GM12878 (cell line): ENCODE data around the gene AGBL1. TPM values are rescaled to one million over a fixed set of nuclear protein-coding genes. Genes with fewer than 3 reads are reported as not detected.

ENCODE experiments used
- ATAC-seq: fragments of 200-7000 bp; cut with Tn5 transposase; 3 replicates; pipeline ENCODE4 v1.9.1; 2020; ENCODE audit warnings: mild to moderate bottlenecking, moderate library complexity
- BruUV-seq: library from RNA; stranded (reverse); fragments of 400-500 nt; replicated peaks from 2 replicates; lab custom pipeline; 2021; lab: Mats Ljungman, UMichigan
- CTCF ChIA-PET: fragments of 300-600 bp; sonication (Branson Sonifier 250); formaldehyde crosslinking; extraction: SDS; loops from one replicate; lab custom pipeline; 2021; ENCODE audit warnings: inconsistent platforms; lab: Yijun Ruan, JAX
- POLR2A ChIA-PET: fragments of 350-600 bp; formaldehyde crosslinking; extraction: SDS; loops from one replicate; lab custom pipeline; 2021; ENCODE audit warnings: inconsistent platforms; lab: Charles Lee
- RAD21 ChIA-PET: fragments of 300-600 bp; sonication (Branson Sonifier 250); formaldehyde crosslinking; loops from one replicate; lab custom pipeline; 2023; ENCODE audit warnings: antibody characterized with exemption; ENCODE audit not compliant: unreplicated experiment; lab: Charles Lee
- SMC1A ChIA-PET: fragments of 300-600 bp; sonication (Branson Sonifier 250); formaldehyde crosslinking; loops from one replicate; lab custom pipeline; 2023; ENCODE audit not compliant: unreplicated experiment, uncharacterized antibody; lab: Charles Lee
- DNase-seq: peaks from one replicate; pipeline ENCODE4 v3.0.0-alpha.2; 2011; ENCODE audit warnings: low read depth, low spot score
- FAIRE-seq: peaks from 3 replicates; lab custom pipeline; 2011; peaks lifted over from hg19 to GRCh38; lab: Jason Lieb, UNC
- H2AFZ ChIP-seq: 2 replicates; pipeline ENCODE4 v1.6.0; 2011; ENCODE audit warnings: low read depth, low read length, control low read depth; ENCODE audit not compliant: control insufficient read depth
- H3K27ac ChIP-seq: 2 replicates; pipeline ENCODE4 v1.5.1; 2011; ENCODE audit warnings: control low read depth; ENCODE audit not compliant: control insufficient read depth, insufficient read depth
- H3K27me3 ChIP-seq, 2 experiments: replicated peaks in 1 of 2; 2 replicates each; pipeline versions ENCODE4 v1.6.0 to v1.6.1; 2011; ENCODE audit warnings: low read length in 1 of 2; ENCODE audit not compliant: control insufficient read depth in 2 of 2, insufficient read depth in 2 of 2
- H3K36me3 ChIP-seq, 2 experiments: 2 replicates each; pipeline ENCODE4 v1.5.1; 2011; ENCODE audit warnings: low read length in 1 of 2; ENCODE audit not compliant: control insufficient read depth in 2 of 2, insufficient read depth in 2 of 2
- H3K4me1 ChIP-seq: 2 replicates; pipeline ENCODE4 v1.6.1; 2011; ENCODE audit warnings: mild to moderate bottlenecking, low read length, moderate library complexity, mixed read lengths; ENCODE audit not compliant: control insufficient read depth, insufficient read depth
- H3K4me2 ChIP-seq: 2 replicates; pipeline ENCODE4 v1.6.0; 2011; ENCODE audit warnings: control low read depth; ENCODE audit not compliant: control insufficient read depth, insufficient read depth
- H3K4me3 ChIP-seq: fragments of 200-600 bp; sonication (generic); 2 replicates; pipeline ENCODE4 v1.5.1; 2016
- H3K79me2 ChIP-seq: 2 replicates; pipeline ENCODE4 v1.6.0; 2011; ENCODE audit warnings: low read length; ENCODE audit not compliant: control insufficient read depth, insufficient read depth
- H3K9ac ChIP-seq: 2 replicates; pipeline ENCODE4 v1.8.0; 2011; ENCODE audit warnings: low read length, control low read depth, mixed read lengths; ENCODE audit not compliant: control insufficient read depth, insufficient read depth
- H3K9me3 ChIP-seq: replicated peaks from 3 replicates; pipeline ENCODE4 v1.5.1; 2011; ENCODE audit warnings: mild to moderate bottlenecking, low read length; ENCODE audit not compliant: control insufficient read depth, insufficient read depth
- H4K20me1 ChIP-seq: 2 replicates; pipeline ENCODE4 v1.6.0; 2011; ENCODE audit not compliant: control insufficient read depth, insufficient read depth
- CHD2 ChIP-seq: IDR thresholded peaks from 2 replicates; pipeline ENCODE4 v1.6.1; 2011; ENCODE audit warnings: low read depth, low read length, improper control_type of control experiment, borderline replicate concordance
- DPF2 ChIP-seq: fragments of 450-650 bp; IDR thresholded peaks from 2 replicates; pipeline ENCODE4 v1.6.1; 2017; ENCODE audit warnings: mild to moderate bottlenecking
- HDAC2 ChIP-seq: fragments of 200-600 bp; sonication (generic); IDR thresholded peaks from 2 replicates; pipeline ENCODE4 v1.6.1; 2017
- HDGF ChIP-seq: fragments of 450-650 bp; IDR thresholded peaks from 2 replicates; pipeline ENCODE4 v1.6.1; 2016; ENCODE audit warnings: antibody characterized with exemption
- NFXL1 ChIP-seq: fragments of 450-650 bp; IDR thresholded peaks from 2 replicates; pipeline ENCODE4 v1.6.1; 2017; ENCODE audit warnings: antibody characterized with exemption, mild to moderate bottlenecking, borderline replicate concordance
- NFYB ChIP-seq: IDR thresholded peaks from 2 replicates; pipeline ENCODE4 v1.6.1; 2011; ENCODE audit warnings: low read depth, mild to moderate bottlenecking, low read length, improper control_type of control experiment, moderate library complexity; ENCODE audit not compliant: insufficient read depth
- TARDBP ChIP-seq: IDR thresholded peaks from 2 replicates; pipeline ENCODE4 v1.6.1; 2016; ENCODE audit warnings: borderline replicate concordance
- USF1 ChIP-seq: IDR thresholded peaks from 2 replicates; pipeline ENCODE4 v1.6.1; 2011; ENCODE audit warnings: borderline replicate concordance, low read depth, mild to moderate bottlenecking, moderate library complexity, mixed read lengths, low read length; ENCODE audit not compliant: insufficient read depth; ENCODE audit errors: extremely low read length
- WRNIP1 ChIP-seq: IDR thresholded peaks from 2 replicates; pipeline ENCODE4 v1.6.1; 2011; ENCODE audit warnings: low read depth, low read length, improper control_type of control experiment, borderline replicate concordance
- YBX1 ChIP-seq: fragments of 450-650 bp; IDR thresholded peaks from 2 replicates; pipeline ENCODE4 v1.6.1; 2016; ENCODE audit warnings: antibody characterized with exemption
- ZNF24 ChIP-seq: fragments of 450-650 bp; IDR thresholded peaks from 2 replicates; pipeline ENCODE4 v1.6.1; 2017; ENCODE audit warnings: antibody characterized with exemption, mild to moderate bottlenecking
- WGBS: methylation state at CpG from one replicate; pipeline ENCODE4 v1.1.6; 2016; ENCODE audit warnings: low lambda C conversion rate; ENCODE audit not compliant: insufficient replicate concordance, insufficient coverage; ENCODE audit errors: missing lambda C conversion rate; 5-methylcytosine and 5-hydroxymethylcytosine counted together
- in situ Hi-C: fragments of 300-500 bp; cut with MboI; formaldehyde crosslinking; loops from 9 replicates; pipeline ENCODE4 v1.14.3; 2018; ENCODE audit warnings: mixed read lengths
- intact Hi-C: fragments of 100-400 bp; cut with micrococcal nuclease; formaldehyde crosslinking; loops from one replicate; pipeline ENCODE4 v1.14.2; 2022; ENCODE audit not compliant: unreplicated experiment
- polyA plus RNA-seq, 11 experiments: library from polyadenylated mRNA; depleted of rRNA in 4 of 11; unstranded in 6 of 11; stranded (reverse) in 5 of 11; fragments of >200 nt; fragmentation: Nextera tagmentation in 4 of 11; fragmentation: Illumina TruSeq in 1 of 11; extraction: Ambion mirVana in 4 of 11; extraction: Trizol in 1 of 11; gene quantifications; 1 replicate in 1 of 11; 2 replicates in 10 of 11; pipeline versions ENCODE4 v1.2.1 to v1.2.3, GENCODE V29; 2011 to 2016; ENCODE audit warnings: inconsistent platforms in 2 of 11, missing spikeins in 2 of 11, low read depth in 1 of 11
- total RNA-seq, 4 experiments: library from RNA; depleted of rRNA in 3 of 4; stranded (reverse); fragments of >200 nt in 3 of 4; fragmentation: Illumina TruSeq in 1 of 4; extraction: Trizol in 1 of 4; gene quantifications; 2 replicates each; pipeline versions ENCODE4 v1.2.1 to v1.2.3, GENCODE V29; 2013 to 2021
- TF ChIP-seq, protein P1 (sequence below): fragments of 450-650 bp; IDR thresholded peaks from 2 replicates; pipeline ENCODE4 v1.6.1; 2016; ENCODE audit warnings: mild to moderate bottlenecking, moderate library complexity, borderline replicate concordance
- TF ChIP-seq, protein P2 (sequence below): fragments of 150-350 bp; IDR thresholded peaks from 2 replicates; pipeline ENCODE4 v1.6.1; 2016; ENCODE audit warnings: low read depth, low read length

Gene AGBL1
- total and polyA plus RNA-seq, 10 of the 15 experiments (the other 5 are each of a cell fraction or from before 2014, with no cell fraction given), result not detected

- WGBS, result 33% methylated on average over 2 of the region's 2 CpGs
- Histone ChIP-seq H3K27me3 (no peaks in the 10 kb centered on the region), H3K9ac (no peak overlapping the region), H2AFZ (no peak overlapping the region), H3K4me2 (no peak overlapping the region), H4K20me1 (no peaks in the 10 kb centered on the region), H3K36me3 (no peaks in the 10 kb centered on the region), H3K9me3 (no peaks in the 10 kb centered on the region), H3K4me3 (no peak overlapping the region), H3K4me1 (no peaks in the 10 kb centered on the region), H3K79me2 (no peaks in the 10 kb centered on the region), H3K27ac (no peak overlapping the region)
- no peak for DNase-seq
- CTCF ChIA-PET, result no interaction called here
- intact Hi-C loops, result no loop called here
- no TSS peak for BruUV-seq
- POLR2A ChIA-PET, result no interaction called here
- TF ChIP-seq NFXL1, result no peak
- no peak for TF ChIP-seq NFYB
- TF ChIP-seq, protein P1, sequence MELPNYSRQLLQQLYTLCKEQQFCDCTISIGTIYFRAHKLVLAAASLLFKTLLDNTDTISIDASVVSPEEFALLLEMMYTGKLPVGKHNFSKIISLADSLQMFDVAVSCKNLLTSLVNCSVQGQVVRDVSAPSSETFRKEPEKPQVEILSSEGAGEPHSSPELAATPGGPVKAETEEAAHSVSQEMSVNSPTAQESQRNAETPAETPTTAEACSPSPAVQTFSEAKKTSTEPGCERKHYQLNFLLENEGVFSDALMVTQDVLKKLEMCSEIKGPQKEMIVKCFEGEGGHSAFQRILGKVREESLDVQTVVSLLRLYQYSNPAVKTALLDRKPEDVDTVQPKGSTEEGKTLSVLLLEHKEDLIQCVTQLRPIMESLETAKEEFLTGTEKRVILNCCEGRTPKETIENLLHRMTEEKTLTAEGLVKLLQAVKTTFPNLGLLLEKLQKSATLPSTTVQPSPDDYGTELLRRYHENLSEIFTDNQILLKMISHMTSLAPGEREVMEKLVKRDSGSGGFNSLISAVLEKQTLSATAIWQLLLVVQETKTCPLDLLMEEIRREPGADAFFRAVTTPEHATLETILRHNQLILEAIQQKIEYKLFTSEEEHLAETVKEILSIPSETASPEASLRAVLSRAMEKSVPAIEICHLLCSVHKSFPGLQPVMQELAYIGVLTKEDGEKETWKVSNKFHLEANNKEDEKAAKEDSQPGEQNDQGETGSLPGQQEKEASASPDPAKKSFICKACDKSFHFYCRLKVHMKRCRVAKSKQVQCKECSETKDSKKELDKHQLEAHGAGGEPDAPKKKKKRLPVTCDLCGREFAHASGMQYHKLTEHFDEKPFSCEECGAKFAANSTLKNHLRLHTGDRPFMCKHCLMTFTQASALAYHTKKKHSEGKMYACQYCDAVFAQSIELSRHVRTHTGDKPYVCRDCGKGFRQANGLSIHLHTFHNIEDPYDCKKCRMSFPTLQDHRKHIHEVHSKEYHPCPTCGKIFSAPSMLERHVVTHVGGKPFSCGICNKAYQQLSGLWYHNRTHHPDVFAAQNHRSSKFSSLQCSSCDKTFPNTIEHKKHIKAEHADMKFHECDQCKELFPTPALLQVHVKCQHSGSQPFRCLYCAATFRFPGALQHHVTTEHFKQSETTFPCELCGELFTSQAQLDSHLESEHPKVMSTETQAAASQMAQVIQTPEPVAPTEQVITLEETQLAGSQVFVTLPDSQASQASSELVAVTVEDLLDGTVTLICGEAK, result no peak
- TF ChIP-seq USF1, result no peak
- TF ChIP-seq, protein P2, sequence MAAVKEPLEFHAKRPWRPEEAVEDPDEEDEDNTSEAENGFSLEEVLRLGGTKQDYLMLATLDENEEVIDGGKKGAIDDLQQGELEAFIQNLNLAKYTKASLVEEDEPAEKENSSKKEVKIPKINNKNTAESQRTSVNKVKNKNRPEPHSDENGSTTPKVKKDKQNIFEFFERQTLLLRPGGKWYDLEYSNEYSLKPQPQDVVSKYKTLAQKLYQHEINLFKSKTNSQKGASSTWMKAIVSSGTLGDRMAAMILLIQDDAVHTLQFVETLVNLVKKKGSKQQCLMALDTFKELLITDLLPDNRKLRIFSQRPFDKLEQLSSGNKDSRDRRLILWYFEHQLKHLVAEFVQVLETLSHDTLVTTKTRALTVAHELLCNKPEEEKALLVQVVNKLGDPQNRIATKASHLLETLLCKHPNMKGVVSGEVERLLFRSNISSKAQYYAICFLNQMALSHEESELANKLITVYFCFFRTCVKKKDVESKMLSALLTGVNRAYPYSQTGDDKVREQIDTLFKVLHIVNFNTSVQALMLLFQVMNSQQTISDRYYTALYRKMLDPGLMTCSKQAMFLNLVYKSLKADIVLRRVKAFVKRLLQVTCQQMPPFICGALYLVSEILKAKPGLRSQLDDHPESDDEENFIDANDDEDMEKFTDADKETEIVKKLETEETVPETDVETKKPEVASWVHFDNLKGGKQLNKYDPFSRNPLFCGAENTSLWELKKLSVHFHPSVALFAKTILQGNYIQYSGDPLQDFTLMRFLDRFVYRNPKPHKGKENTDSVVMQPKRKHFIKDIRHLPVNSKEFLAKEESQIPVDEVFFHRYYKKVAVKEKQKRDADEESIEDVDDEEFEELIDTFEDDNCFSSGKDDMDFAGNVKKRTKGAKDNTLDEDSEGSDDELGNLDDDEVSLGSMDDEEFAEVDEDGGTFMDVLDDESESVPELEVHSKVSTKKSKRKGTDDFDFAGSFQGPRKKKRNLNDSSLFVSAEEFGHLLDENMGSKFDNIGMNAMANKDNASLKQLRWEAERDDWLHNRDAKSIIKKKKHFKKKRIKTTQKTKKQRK, result no peak
- TF ChIP-seq HDAC2, result no peak
- no peak for TF ChIP-seq DPF2
- TF ChIP-seq ZNF24, result no peak
- no peak for TF ChIP-seq YBX1
- no peak for TF ChIP-seq CHD2
- TF ChIP-seq WRNIP1, result no peak
- no peak for TF ChIP-seq HDGF
- TF ChIP-seq TARDBP, result no peak
- no peak for FAIRE-seq
- SMC1A ChIA-PET, result no interaction called here
- ATAC-seq, result no peak
- RAD21 ChIA-PET, result no interaction called here
- in situ Hi-C loops, result no loop called here
These were observed 577.6 kb downstream of the AGBL1 start for GRCh38 chr15:86657305-86657704.
